IgD-negative memory B cell (primary cell): ENCODE results near the gene TRPV4. TPM values are rescaled to one million over a fixed set of nuclear protein-coding genes. Genes with fewer than 3 reads are reported as not detected.

Experiments used
- H3K27ac Mint-ChIP-seq, 3 donors: one replicate each; pipeline ENCODE4 v1.8.0; 2020 to 2022; ENCODE audit warnings: mild to moderate bottlenecking in 3 of 3, mixed read lengths in 3 of 3, moderate library complexity in 1 of 3
- H3K27me3 Mint-ChIP-seq: one replicate; pipeline ENCODE4 v1.8.0; 2021; ENCODE audit warnings: mixed read lengths
- H3K36me3 Mint-ChIP-seq: one replicate; pipeline ENCODE4 v1.8.0; 2020; ENCODE audit warnings: mild to moderate bottlenecking, mixed read lengths
- H3K4me1 Mint-ChIP-seq, 3 donors: one replicate each; pipeline ENCODE4 v1.8.0; 2020 to 2022; ENCODE audit warnings: mixed read lengths in 3 of 3, mild to moderate bottlenecking in 1 of 3
- H3K4me3 Mint-ChIP-seq, 4 donors: one replicate each; pipeline ENCODE4 v1.8.0; 2020 to 2022; ENCODE audit warnings: mild to moderate bottlenecking in 4 of 4, mixed read lengths in 4 of 4, moderate library complexity in 3 of 4
- H3K9me3 Mint-ChIP-seq, 3 donors: one replicate each; pipeline ENCODE4 v1.8.0; 2020 to 2021; ENCODE audit warnings: mixed read lengths in 3 of 3, mild to moderate bottlenecking in 1 of 3
- polyA plus RNA-seq: library from polyadenylated mRNA; unstranded; fragments of 300-500 nt; fragmentation: Illumina TruSeq; gene quantifications from one replicate; pipeline ENCODE4 v1.2.3, GENCODE V29; 2021

The TRPV4 gene
- polyA plus RNA-seq, result not detected

DNA sequence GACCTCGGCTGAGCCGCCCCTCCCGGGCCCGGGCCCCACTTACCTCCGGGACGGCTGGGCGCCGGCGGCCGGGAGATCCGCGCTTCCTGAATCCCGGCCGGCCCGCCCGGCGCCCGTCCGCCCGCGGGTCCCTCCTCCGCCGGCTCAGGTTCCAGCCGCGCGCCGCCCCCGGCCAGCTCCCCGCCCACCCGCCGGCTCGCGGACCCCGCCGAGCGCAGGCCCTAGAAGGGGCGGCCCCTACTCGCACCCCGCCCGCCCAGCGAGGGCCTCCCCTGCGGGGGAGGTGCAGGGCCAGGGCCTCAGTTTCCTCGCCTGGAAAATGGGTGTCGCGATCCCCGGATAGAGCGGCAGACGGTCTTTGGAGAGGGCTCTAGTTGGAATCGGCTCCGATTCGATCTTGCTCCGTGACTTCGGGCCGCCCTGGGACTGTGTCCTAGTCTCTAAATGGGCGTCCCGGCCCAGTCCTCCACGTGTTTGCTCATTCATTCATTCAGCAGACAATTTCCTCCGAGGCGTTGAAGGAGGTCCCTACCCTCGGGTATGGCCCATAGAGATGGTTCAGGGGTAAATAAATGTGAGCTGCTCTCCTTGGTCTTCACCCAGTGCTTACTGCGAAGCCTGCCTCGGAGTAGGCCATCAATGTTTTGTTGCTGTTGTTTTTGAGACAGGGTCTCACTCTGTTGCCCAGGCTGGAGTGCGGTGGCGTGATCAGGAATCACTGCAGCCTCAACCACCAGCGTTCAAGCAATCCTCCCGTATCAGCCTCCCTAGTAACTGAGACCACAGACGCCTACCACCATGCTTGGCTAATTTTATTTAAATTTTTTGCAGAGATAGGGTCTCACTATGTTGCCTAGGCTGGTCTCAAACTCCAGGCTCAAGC lies at the start of gene TRPV4:
TRPV4 (minus strand) TSS at position 92 of the 883 bp plus-strand sequence. CDS start 18,602 bp downstream, outside the sequence.
- Mint-ChIP-seq H3K4me3 (no peak within 1 kb of the TSS), H3K36me3 (peaks cover 3% of the 10 kb centered on the region), H3K27ac (no peak within 1 kb of the TSS), H3K4me1 (peaks cover 0 to 3% (median 2%) of the 10 kb centered on the region in 3 donors), H3K9me3 (no peaks in the 10 kb centered on the region), H3K27me3 (peaks cover 19% of the 10 kb centered on the region)

DNA sequence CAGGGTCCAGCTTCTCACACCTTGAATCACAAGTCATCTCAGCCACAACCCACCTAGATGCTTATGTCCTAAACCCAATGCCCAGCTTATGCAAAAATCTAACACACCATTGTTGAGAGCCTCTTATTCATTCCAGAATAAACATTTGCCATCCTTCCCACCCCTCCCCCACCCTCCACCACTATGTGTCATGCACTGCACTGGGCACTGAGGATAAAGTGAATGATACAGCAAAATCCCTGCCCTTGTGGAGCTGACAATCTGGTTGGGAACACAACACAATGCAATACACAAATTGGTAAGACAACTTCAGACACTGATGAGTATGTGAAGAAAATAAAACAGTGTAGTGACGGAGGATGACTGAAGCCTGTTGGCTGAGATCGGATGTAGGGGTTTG lies 48.6 kb upstream of the TRPV4 start:
- H3K27ac Mint-ChIP-seq, result peak overlapping the region in 1 of 3 donors; percentile 52
- H3K4me3 Mint-ChIP-seq, result peak overlapping the region in 3 of 4 donors; percentile 8 to 89 (median 84)
- H3K27me3 Mint-ChIP-seq, result no peaks in the 10 kb centered on the region
- no peaks in the 10 kb centered on the region for H3K36me3 Mint-ChIP-seq
- H3K4me1 Mint-ChIP-seq, result peaks cover 14 to 33% (median 20%) of the 10 kb centered on the region in 3 donors
- H3K9me3 Mint-ChIP-seq, result no peaks in the 10 kb centered on the region

DNA sequence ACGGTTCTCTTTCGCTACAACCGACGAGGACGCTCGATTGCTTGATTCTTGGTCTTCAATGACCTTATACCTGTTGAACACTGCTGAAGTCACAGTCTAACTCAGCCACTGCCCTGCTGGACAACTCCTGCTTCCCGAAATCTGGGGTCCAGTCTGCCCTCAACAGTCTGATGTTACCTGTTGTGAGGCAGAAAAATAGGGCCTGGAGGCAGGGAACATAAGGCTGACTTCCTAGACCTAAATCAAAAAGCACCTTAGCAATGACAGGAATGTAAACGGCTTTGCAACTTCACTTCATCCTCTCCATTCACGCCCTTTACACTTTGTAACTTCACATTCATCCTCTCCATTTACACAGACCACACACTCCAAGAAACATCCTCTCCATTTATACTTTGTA lies 47.7 kb upstream of the TRPV4 start:
- H3K9me3 Mint-ChIP-seq, result no peaks in the 10 kb centered on the region
- no peaks in the 10 kb centered on the region for H3K27me3 Mint-ChIP-seq
- H3K4me1 Mint-ChIP-seq, result peaks cover 15 to 35% (median 27%) of the 10 kb centered on the region in 3 donors
- H3K4me3 Mint-ChIP-seq, result peak overlapping the region; percentile 79 to 89 (median 86)
- H3K27ac Mint-ChIP-seq, result peak overlapping the region; percentile 70 to 94 (median 81)
- peaks cover 2% of the 10 kb centered on the region for H3K36me3 Mint-ChIP-seq

DNA sequence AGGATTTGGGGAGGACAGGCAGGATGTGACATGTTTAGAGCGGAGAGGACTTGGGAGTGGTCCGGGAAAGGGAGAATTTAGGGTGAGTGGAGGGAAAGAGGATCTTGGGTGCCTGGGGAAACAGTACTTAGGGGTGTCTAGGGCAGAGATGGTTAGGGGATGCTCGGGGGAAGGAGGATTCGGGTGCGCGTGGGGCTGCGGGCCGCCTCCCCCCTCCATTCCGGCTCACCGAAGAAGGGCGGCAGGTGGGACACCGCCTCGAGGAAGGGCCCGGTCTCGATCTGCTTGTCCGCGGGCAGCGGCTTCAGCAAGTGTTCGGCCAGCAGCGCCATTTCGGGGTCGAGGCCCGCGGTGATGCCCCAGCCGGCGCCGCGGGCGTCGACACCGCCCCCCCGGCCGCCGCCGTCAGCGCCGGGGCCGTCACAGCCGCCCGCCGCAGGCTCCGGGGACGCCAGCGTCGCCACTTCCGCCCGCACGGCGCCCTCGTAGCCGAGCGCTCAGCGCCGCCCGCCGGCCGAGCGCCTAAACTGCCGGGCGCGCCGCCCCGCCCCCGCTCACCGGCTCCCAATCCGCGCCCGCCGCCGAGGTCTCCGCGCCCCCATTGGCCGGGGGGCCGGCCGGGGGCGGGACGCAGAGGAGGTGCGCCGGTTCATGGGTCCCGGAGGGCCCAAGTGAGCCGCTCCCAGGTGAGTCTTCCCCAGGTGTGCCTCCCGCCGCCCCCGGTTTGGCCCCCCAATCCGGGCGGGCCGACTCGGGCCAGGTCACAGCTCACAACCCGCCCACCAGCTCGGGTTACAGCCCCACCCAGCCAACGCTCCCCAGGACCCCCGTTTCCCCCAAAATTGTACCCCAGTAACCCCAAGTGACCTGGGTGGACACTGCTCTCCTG lies 47.1 kb upstream of the TRPV4 start, which contains the start of gene GLTP:
GLTP (minus strand) TSS at position 499 of the 889 bp plus-strand sequence; CDS start at position 332, 167 bp downstream.
- Mint-ChIP-seq H3K9me3 (no peaks in the 10 kb centered on the region), H3K27me3 (no peaks in the 10 kb centered on the region), H3K27ac (peak within 1 kb of the TSS; percentile 89 to 98 (median 94)), H3K4me1 (peaks cover 22 to 42% (median 33%) of the 10 kb centered on the region in 3 donors), H3K4me3 (peak within 1 kb of the TSS; percentile 89 to 97 (median 92)), H3K36me3 (peaks cover 2% of the 10 kb centered on the region)

DNA sequence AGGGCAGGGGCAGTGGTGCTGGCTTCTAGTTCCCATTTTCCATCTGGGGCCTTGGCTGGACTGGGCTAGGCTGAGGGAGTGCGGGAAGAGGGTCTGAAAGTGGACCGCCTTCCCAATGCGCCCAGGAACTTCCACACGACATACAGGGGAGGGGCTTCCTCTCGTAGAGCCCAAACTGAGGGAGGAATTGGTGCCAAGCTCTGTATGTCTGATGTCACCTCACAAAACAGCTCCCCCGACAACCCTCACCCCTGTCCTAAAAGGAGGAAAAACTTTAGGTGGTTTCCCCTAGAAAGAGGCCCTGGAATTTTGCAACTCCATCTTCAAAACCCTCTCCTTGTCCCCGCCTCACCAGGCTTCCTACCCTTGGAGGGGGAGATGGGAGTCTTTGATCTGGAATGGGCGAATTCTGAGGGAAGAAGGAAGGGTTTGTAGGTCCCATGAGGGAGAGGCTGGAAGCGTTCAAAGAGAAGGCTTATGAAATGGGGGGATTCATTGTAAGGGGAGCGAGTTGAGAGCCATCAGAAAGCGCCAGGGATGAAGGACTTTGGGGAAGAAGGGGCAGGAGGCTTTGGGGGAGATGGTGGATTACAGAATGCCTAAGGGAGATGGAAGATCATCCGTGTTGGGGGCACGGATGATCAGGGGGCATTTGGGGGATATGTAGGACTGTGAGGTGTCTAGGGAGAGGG lies 46.3 kb upstream of the TRPV4 start:
- H3K27me3 Mint-ChIP-seq, result no peaks in the 10 kb centered on the region
- H3K27ac Mint-ChIP-seq, result peak overlapping the region; percentile 80 to 98 (median 89)
- H3K9me3 Mint-ChIP-seq, result no peaks in the 10 kb centered on the region
- H3K36me3 Mint-ChIP-seq, result peaks cover 2% of the 10 kb centered on the region
- H3K4me1 Mint-ChIP-seq, result peaks cover 26 to 47% (median 34%) of the 10 kb centered on the region in 3 donors
- peak overlapping the region; percentile 86 to 97 (median 92) for H3K4me3 Mint-ChIP-seq

DNA sequence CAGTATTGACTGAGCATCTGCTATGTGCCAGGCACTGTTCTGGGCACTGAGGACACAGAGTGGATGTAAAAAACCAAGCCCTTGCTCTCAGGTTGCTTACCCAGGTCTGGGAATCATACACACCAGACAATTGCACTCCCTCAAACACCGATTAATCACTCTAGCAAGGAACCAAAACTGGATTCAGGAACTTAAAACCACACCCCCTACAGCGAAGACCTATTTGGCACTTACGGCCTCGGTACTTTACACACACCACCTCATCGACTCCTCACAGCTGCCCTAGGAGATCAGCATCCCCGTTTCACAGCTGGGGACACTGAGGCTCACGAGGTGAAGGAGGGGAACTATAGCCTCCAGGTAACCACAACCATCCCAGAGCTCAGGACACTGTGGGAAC lies 45.6 kb upstream of the TRPV4 start:
- H3K36me3 Mint-ChIP-seq, result peaks cover 2% of the 10 kb centered on the region
- H3K4me1 Mint-ChIP-seq, result peaks cover 26 to 47% (median 34%) of the 10 kb centered on the region in 3 donors
- H3K9me3 Mint-ChIP-seq, result no peaks in the 10 kb centered on the region
- H3K27ac Mint-ChIP-seq, result peak overlapping the region in 2 of 3 donors; percentile 89 to 98
- H3K4me3 Mint-ChIP-seq, result peak overlapping the region; percentile 79 to 97 (median 88)
- no peaks in the 10 kb centered on the region for H3K27me3 Mint-ChIP-seq

DNA sequence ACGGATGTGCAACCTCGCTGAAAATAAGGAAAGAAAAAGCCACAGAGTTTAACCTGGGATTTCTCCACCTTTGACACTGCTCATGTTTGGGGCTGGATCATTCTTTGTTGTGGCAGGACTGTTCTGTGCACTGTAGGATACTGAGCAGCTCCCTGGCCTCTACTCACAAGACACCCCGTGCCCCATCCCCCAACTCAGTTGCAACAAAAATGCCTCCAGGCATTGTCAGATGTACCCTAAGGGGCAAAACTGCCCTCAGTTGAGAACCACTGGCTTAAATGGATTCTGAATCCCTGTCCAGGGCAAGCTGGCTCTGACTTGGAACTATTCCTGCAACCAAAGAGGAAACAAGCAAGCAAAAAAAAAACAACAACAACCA lies 45.0 kb upstream of the TRPV4 start:
- no peaks in the 10 kb centered on the region for H3K9me3 Mint-ChIP-seq
- peaks cover 2% of the 10 kb centered on the region for H3K36me3 Mint-ChIP-seq
- H3K27me3 Mint-ChIP-seq, result no peaks in the 10 kb centered on the region
- H3K4me1 Mint-ChIP-seq, result peaks cover 26 to 47% (median 34%) of the 10 kb centered on the region in 3 donors
- peak overlapping the region in 3 of 4 donors; percentile 86 to 97 (median 87) for H3K4me3 Mint-ChIP-seq
- H3K27ac Mint-ChIP-seq, result peak overlapping the region in 2 of 3 donors; percentile 89 to 98

DNA sequence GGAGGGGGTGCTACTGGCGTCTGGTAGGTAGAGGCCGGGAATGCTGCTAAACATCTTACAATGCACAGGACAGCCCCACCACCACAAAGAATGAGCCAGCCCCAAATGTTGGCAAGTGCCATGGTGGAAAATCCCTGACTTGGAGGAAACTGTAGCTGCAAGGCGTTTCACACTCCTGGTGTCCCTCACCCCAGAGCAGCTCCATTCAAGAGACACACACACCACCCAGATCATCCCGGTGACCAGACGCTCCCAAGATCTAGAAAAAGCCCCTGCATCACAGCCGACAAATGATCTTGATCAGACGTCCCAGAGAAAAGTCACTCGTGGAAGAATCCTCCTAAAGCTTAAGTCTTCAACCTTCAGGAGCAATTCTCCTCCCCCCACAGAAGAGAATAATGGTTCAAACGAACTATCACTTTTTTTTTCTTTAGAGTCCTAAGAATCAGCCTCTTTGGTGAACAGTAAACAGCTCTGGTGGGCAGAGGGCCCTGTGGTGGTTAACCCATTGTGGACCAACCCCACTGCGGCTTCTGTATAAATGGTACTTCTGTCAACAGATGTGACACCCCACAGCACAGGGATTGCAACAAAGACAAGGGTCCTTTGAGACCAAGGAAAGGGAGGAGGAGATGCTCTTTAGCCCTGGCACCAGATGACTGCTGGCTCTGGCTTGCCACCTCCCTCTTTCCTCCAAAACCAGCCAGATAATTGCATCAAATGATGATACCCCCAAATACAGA lies 44.5 kb upstream of the TRPV4 start:
- H3K27ac Mint-ChIP-seq, result peak overlapping the region in 2 of 3 donors; percentile 62 to 89
- H3K36me3 Mint-ChIP-seq, result peaks cover 2% of the 10 kb centered on the region
- H3K4me3 Mint-ChIP-seq, result peak overlapping the region in 3 of 4 donors; percentile 86 to 87 (median 87)
- H3K4me1 Mint-ChIP-seq, result peaks cover 26 to 47% (median 34%) of the 10 kb centered on the region in 3 donors
- no peaks in the 10 kb centered on the region for H3K9me3 Mint-ChIP-seq
- no peaks in the 10 kb centered on the region for H3K27me3 Mint-ChIP-seq

DNA sequence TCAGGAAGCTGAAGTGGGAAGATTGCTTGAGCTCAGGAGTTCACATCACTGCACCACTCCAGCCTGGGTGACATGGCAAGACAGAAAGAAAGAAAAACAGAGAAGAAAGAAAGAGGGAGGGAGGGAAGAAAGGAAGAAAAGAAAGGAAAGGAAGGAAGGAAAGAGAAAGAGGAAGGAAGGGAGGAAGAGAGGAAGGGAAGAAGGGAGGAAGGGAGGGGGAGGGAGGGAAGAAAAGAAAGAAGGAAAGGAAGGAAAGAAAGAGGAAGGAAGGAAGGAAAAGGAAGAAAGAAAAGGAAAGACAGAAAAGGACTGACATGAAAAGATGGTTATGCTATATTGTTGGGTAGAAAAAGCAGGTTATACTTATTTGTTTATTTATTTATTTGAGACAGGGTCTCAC lies 43.2 kb upstream of the TRPV4 start:
- Mint-ChIP-seq H3K4me1 (peaks cover 26 to 47% (median 34%) of the 10 kb centered on the region in 3 donors), H3K4me3 (peak overlapping the region in 2 of 4 donors; percentile 35 to 75), H3K36me3 (peaks cover 2% of the 10 kb centered on the region), H3K27me3 (no peaks in the 10 kb centered on the region), H3K9me3 (no peaks in the 10 kb centered on the region), H3K27ac (peak overlapping the region in 1 of 3 donors; percentile 45)

DNA sequence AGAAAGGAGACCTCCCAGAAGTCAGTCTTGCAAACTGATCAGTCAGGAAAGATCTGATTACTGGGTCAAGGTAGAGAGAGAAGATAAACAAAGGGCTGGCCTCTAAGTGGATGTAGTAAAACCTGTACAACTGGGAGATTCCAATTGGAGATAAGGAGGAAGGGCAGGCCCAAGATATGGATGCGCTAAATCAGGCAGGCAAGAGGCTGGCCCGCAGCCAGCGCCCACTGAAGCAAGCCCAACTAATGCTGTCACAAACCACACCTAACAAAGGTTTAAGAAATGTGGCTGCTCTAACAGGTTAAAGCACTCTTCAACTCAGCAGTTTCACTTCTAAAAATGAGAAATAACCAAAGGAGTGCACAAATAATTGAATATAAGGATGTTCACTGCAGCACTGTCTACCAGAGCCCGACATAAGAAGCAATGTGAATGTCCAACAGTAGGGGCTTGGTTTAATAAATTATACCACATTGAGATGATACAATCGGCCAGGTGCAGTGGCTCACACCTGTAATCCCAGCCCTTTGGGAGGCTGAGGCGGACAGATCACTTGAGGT lies 42.5 kb upstream of the TRPV4 start:
- Mint-ChIP-seq H3K4me1 (peaks cover 28 to 41% (median 32%) of the 10 kb centered on the region in 3 donors), H3K4me3 (peak overlapping the region in 3 of 4 donors; percentile 69 to 75 (median 73)), H3K36me3 (peaks cover 2% of the 10 kb centered on the region), H3K27me3 (no peaks in the 10 kb centered on the region), H3K9me3 (no peaks in the 10 kb centered on the region), H3K27ac (peak overlapping the region in 2 of 3 donors; percentile 45 to 68)

DNA sequence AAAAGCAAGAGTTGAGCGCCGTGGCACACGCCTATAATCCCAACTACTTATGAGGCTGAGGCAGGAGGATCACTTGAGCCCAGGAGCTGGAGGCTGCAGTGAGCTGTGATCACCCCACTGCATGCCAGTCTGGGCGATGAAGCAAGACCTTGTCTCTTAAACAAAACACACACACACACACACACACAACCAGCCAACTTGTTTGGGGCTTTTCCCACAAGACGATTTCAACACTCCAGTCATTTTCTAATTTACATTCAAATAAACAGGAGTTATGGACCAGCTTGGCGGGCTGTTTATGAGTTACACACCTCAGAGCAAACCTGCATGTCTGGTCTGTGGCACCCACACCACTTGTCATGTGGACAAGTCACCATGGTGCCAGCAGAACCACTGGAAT lies 40.5 kb upstream of the TRPV4 start:
- H3K27ac Mint-ChIP-seq, result no peak overlapping the region
- peaks cover 22 to 31% (median 22%) of the 10 kb centered on the region in 3 donors for H3K4me1 Mint-ChIP-seq
- no peak overlapping the region for H3K4me3 Mint-ChIP-seq
- no peaks in the 10 kb centered on the region for H3K9me3 Mint-ChIP-seq
- H3K36me3 Mint-ChIP-seq, result peaks cover 2% of the 10 kb centered on the region
- no peaks in the 10 kb centered on the region for H3K27me3 Mint-ChIP-seq

DNA sequence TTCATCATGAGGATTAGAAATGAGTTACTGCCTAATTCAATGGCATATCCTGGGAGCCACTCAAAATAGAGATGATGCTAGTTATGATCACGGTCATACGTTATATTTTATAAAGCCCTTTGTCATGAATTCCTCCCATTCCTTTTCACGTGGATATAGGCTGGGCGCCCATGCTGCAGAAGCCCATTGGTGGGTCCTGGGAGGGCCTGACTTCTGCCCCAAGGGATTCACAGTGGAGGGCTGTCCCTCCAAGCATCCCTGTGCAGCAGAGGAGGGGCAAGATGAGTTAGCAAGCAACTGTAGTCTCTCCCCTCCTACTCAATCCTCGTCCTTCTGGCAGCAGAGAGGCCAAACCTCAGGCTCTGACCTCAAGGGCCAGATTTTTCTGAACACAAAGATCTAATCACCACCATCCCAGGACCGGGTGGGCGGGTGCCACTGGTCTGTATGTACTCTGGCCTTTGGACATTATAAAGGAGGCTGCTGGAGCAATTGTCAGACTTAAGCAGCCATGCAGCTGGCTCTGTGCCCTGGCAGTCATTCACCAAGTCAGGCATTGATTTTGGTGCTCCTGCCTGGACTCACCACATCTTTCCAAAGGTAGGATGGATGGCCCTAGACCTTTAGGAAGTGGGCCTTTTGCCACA lies 38.6 kb upstream of the TRPV4 start:
- Mint-ChIP-seq H3K36me3 (peaks cover 2% of the 10 kb centered on the region), H3K4me3 (no peak overlapping the region), H3K27me3 (no peaks in the 10 kb centered on the region), H3K9me3 (no peaks in the 10 kb centered on the region), H3K27ac (no peak overlapping the region), H3K4me1 (peaks cover 14 to 21% (median 17%) of the 10 kb centered on the region in 3 donors)

DNA sequence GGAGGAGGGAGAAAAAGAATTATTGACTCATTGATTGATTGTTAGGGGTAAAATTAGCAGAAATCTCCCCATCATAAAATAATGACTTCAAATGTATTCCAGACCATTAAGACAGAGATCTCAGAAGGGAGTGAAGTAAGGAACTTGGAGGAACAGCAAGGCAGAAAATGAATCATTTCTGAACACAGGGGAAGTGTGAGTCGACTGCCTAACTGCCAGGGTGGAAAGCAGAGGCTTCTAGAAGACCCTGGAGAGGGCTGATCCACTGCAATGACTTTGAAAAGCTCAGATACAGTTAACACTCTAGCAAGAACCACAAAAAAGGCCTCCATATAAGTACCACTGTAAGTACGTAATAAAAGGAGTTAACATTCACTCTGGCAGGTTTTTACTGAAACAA lies 37.5 kb upstream of the TRPV4 start:
- Mint-ChIP-seq H3K27me3 (no peaks in the 10 kb centered on the region), H3K36me3 (no peaks in the 10 kb centered on the region), H3K4me1 (peaks cover 4 to 18% (median 16%) of the 10 kb centered on the region in 3 donors), H3K9me3 (no peaks in the 10 kb centered on the region), H3K27ac (peak overlapping the region in 1 of 3 donors; percentile 22), H3K4me3 (no peak overlapping the region)
